ENCODE results near the gene NET1. TPM values are rescaled to one million over a fixed set of nuclear protein-coding genes. Genes with fewer than 3 reads are reported as not detected.

Gene NET1
- total RNA-seq, 2 experiments from 2014 or later: 39.8 to 46.3 TPM

GRCh38 chr10:5504146-5505072 lies 92.1 kb downstream of the NET1 start:
- no peaks in the 10 kb centered on the region for H3K4me1 ChIP-seq (ENCODE audit: insufficient read depth, low read length, poor library complexity, severe bottlenecking)
- H3K9me2 ChIP-seq (ENCODE audit: insufficient read depth, low read length): no peaks in the 10 kb centered on the region
- no peak overlapping the region for H3K4me2 ChIP-seq (ENCODE audit: low read length)
- no peaks in the 10 kb centered on the region for H3K9me3 ChIP-seq (ENCODE audit: low read length)
- ChIA-PET CTCF (ENCODE audit: unreplicated experiment) (no interaction called here), POLR2A (no interaction called here)
- no peaks in the 10 kb centered on the region for H4K20me1 ChIP-seq (ENCODE audit: insufficient read depth, low read length)
- intact Hi-C loops (cut with micrococcal nuclease; ENCODE audit: unreplicated experiment): no loop called here
- H3K4me3 ChIP-seq (ENCODE audit: low read depth, low read length, poor library complexity, severe bottlenecking): no peak overlapping the region
- no TSS peak for BruUV-seq (replicated peaks)
- H2AFZ ChIP-seq (ENCODE audit: low read length): no peak overlapping the region
- no peak for DNase-seq (ENCODE audit: low spot score)
- no peaks in the 10 kb centered on the region for H3K79me2 ChIP-seq (ENCODE audit: insufficient read depth, low read depth, low read length)
- TF ChIP-seq CTCF (conservative IDR thresholded peaks at IDR 0.05; ENCODE audit: low read length): no peak
- no peaks in the 10 kb centered on the region for H3K36me3 ChIP-seq (ENCODE audit: insufficient read depth, low read length)
- no peak overlapping the region for H3K27ac ChIP-seq (ENCODE audit: low read depth, low read length, poor library complexity, severe bottlenecking)

- TF ChIP-seq CTCF (conservative IDR thresholded peaks at IDR 0.05; ENCODE audit: low read length) (no peak), EZH2phosphoT487 (IDR thresholded peaks at IDR 0.05; ENCODE audit: borderline replicate concordance, low read depth, low read length) (no peak)
- no peak overlapping the region for H3K27ac ChIP-seq (ENCODE audit: low read depth, low read length, poor library complexity, severe bottlenecking)
- no peaks in the 10 kb centered on the region for H3K36me3 ChIP-seq (ENCODE audit: insufficient read depth, low read length)
- no TSS peak for BruUV-seq (replicated peaks)
- no peaks in the 10 kb centered on the region for H3K4me1 ChIP-seq (ENCODE audit: insufficient read depth, low read length, poor library complexity, severe bottlenecking)
- no peaks in the 10 kb centered on the region for H3K9me3 ChIP-seq (ENCODE audit: low read length)
- no peak for DNase-seq (ENCODE audit: low spot score)
- no peaks in the 10 kb centered on the region for H4K20me1 ChIP-seq (ENCODE audit: insufficient read depth, low read length)
- CTCF ChIA-PET (ENCODE audit: unreplicated experiment): no interaction called here
- no peaks in the 10 kb centered on the region for H3K79me2 ChIP-seq (ENCODE audit: insufficient read depth, low read depth, low read length)
- no peaks in the 10 kb centered on the region for H3K9me2 ChIP-seq (ENCODE audit: insufficient read depth, low read length)
- intact Hi-C loops (cut with micrococcal nuclease; ENCODE audit: unreplicated experiment): no loop called here
- H3K4me2 ChIP-seq (ENCODE audit: low read length): no peak overlapping the region
- no peak overlapping the region for H2AFZ ChIP-seq (ENCODE audit: low read length)
- POLR2A ChIA-PET: interaction anchor here (0.8 kb wide), 1 partner anchor 891 kb away, joined by 3 read pairs; no protein-coding TSS in a partner anchor
- H3K4me3 ChIP-seq (ENCODE audit: low read depth, low read length, poor library complexity, severe bottlenecking): no peak overlapping the region
These were observed 93.9 kb downstream of the NET1 start for GRCh38 chr10:5506246-5506645.

Measured in OCI-LY7 (cell line).